Natural killer cell (primary cell): ENCODE results near the gene RBBP8NL. TPM values are rescaled to one million over a fixed set of nuclear protein-coding genes. Genes with fewer than 3 reads are reported as not detected.

Source experiments
- ATAC-seq, 3 donors: fragments of 150-1000 bp in 2 of 3; fragments of 200-7000 bp in 1 of 3; cut with Tn5 transposase; 1 replicate in 1 of 3; 2 replicates in 2 of 3; pipeline ENCODE4 v1.10.0; 2021; ENCODE audit warnings: mild to moderate bottlenecking in 2 of 3, moderate library complexity in 2 of 3
- DNase-seq, 2 donors: peaks; one replicate each; pipeline versions ENCODE4 v3.0.0 to v3.0.0-alpha.2; 2013 to 2021; ENCODE audit warnings: mixed read lengths in 1 of 2
- H3K27ac ChIP-seq: one replicate; pipeline ENCODE4 v1.5.1; 2013; ENCODE audit warnings: mild to moderate bottlenecking, low read length
- H3K27me3 ChIP-seq: one replicate; pipeline ENCODE4 v1.6.1; 2013; ENCODE audit warnings: low read length; ENCODE audit not compliant: control insufficient read depth, insufficient read depth
- H3K36me3 ChIP-seq: one replicate; pipeline ENCODE4 v1.6.1; 2013; ENCODE audit warnings: low read length; ENCODE audit not compliant: control insufficient read depth, insufficient read depth
- H3K4me1 ChIP-seq: one replicate; pipeline ENCODE4 v1.6.1; 2013; ENCODE audit warnings: low read length; ENCODE audit not compliant: control insufficient read depth, insufficient read depth
- H3K4me3 ChIP-seq: one replicate; pipeline ENCODE4 v1.5.1; 2013; ENCODE audit warnings: low read length
- H3K9me3 ChIP-seq: one replicate; pipeline ENCODE4 v1.6.1; 2013; ENCODE audit warnings: low read length; ENCODE audit not compliant: control insufficient read depth, insufficient read depth
- H3K27ac Mint-ChIP-seq, 2 donors: one replicate each; pipeline ENCODE4 v1.8.0; 2022; ENCODE audit warnings: mild to moderate bottlenecking in 2 of 2, mixed read lengths in 2 of 2, moderate library complexity in 1 of 2
- H3K27me3 Mint-ChIP-seq, 2 donors: one replicate each; pipeline ENCODE4 v1.8.0; 2022; ENCODE audit warnings: low read depth in 2 of 2, mixed read lengths in 2 of 2
- H3K36me3 Mint-ChIP-seq: one replicate; pipeline ENCODE4 v1.8.0; 2022; ENCODE audit warnings: mixed read lengths
- H3K4me1 Mint-ChIP-seq, 2 donors: one replicate each; pipeline ENCODE4 v1.8.0; 2022; ENCODE audit warnings: mixed read lengths in 2 of 2
- H3K4me3 Mint-ChIP-seq: one replicate; pipeline ENCODE4 v1.8.0; 2022; ENCODE audit warnings: mild to moderate bottlenecking, moderate library complexity, mixed read lengths
- H3K9me3 Mint-ChIP-seq, 2 donors: one replicate each; pipeline ENCODE4 v1.8.0; 2022; ENCODE audit warnings: mixed read lengths in 2 of 2
- WGBS: methylation state at CpG from one replicate; pipeline ENCODE4 v1.1.7; 2013; ENCODE audit warnings: missing lambda C conversion rate; ENCODE audit not compliant: insufficient coverage; 5-methylcytosine and 5-hydroxymethylcytosine counted together
- intact Hi-C: fragments of 100-400 bp; cut with micrococcal nuclease; formaldehyde crosslinking; loops from one replicate; pipeline ENCODE4 v1.14.2; 2022
- total RNA-seq, 4 donors: library from RNA; stranded (reverse); fragments of 120-200 nt in 1 of 4; gene quantifications; one replicate each; pipeline versions ENCODE4 v1.2.3 to v1.2.4, GENCODE V29; 2013 to 2022
- TF ChIP-seq, protein P1 (sequence below): fragments of 200-600 bp; IDR thresholded peaks from one replicate; pipeline ENCODE4 v1.8.0; 2022; ENCODE audit warnings: antibody characterized with exemption

The RBBP8NL gene
- total RNA-seq, 3 donors from 2014 or later (not counting 1 experiment from before 2014, with no cell fraction given), result not detected

DNA sequence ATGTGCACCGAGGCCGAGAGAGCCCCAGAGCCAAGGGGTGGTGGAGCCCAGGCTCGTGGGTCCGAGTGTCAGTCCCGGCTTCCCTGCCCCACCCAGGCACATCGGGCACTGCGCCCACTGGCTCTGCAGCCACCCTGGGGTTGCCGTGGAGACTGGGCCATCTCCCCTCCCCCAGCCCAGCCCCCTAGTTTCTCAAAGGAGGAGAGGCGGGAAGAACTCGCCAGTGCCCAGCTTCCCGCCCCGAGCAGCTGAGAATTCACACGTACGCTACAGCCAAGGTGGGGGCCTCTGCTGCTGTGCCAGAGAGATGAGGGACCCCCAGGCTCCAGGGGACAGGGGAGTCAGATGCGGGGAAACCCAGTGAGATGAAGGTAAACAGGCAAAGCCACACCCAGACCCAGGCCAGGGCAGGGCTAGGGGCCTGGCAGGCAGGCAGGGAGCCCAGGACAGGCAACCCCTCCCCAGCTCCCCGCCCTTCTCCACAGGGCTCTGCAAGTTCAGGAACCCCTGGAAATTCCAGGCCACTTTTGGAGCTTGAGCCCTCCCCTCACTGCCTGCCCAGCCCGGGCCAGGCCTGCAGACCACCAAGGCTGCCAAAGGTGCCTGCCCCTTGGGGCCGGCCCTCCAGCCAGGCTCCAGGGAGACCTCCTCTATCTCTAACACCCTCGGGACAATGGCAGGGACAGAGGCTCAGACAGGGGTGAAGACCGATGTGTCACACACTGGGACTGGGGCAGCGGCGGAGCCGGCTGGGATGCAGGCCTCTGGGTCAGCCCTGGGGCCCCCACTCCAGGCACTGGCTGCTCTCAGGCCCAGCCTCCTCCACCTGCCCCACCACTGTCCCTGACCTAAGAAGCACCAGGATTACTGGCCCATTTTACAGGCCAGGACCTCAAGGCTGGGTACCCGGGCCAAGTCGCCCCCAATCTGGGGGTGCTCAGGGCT is 66.2 kb downstream of the RBBP8NL start:
- Histone ChIP-seq H3K4me1 (peaks cover 2% of the 10 kb centered on the region), H3K4me3 (no peak overlapping the region), H3K27me3 (peaks cover 5% of the 10 kb centered on the region), H3K27ac (no peak overlapping the region), H3K36me3 (no peaks in the 10 kb centered on the region), H3K9me3 (no peaks in the 10 kb centered on the region)
- DNase-seq, result no peak
- Mint-ChIP-seq H3K4me3 (no peak overlapping the region), H3K27me3 (peaks cover 0 to 11% of the 10 kb centered on the region in 2 donors), H3K36me3 (no peaks in the 10 kb centered on the region), H3K9me3 (no peaks in the 10 kb centered on the region), H3K27ac (no peak overlapping the region), H3K4me1 (no peaks in the 10 kb centered on the region)
- TF ChIP-seq, protein P1, sequence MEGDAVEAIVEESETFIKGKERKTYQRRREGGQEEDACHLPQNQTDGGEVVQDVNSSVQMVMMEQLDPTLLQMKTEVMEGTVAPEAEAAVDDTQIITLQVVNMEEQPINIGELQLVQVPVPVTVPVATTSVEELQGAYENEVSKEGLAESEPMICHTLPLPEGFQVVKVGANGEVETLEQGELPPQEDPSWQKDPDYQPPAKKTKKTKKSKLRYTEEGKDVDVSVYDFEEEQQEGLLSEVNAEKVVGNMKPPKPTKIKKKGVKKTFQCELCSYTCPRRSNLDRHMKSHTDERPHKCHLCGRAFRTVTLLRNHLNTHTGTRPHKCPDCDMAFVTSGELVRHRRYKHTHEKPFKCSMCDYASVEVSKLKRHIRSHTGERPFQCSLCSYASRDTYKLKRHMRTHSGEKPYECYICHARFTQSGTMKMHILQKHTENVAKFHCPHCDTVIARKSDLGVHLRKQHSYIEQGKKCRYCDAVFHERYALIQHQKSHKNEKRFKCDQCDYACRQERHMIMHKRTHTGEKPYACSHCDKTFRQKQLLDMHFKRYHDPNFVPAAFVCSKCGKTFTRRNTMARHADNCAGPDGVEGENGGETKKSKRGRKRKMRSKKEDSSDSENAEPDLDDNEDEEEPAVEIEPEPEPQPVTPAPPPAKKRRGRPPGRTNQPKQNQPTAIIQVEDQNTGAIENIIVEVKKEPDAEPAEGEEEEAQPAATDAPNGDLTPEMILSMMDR, result no peak
- intact Hi-C loops, result no loop called here
- no peak for ATAC-seq
- WGBS, result 83% methylated on average over 25 of the region's 25 CpGs

Other genes with a start within 250 kb of the RBBP8NL start
- gene MTG2, start 244.5 kb downstream of the RBBP8NL start, total RNA-seq, result 10 to 100 TPM; 16.8 to 25.8 (median 25.3) TPM
- not detected for gene HRH3, start 207.3 kb downstream of the RBBP8NL start, total RNA-seq
- gene OSBPL2, start 189.0 kb downstream of the RBBP8NL start, total RNA-seq, result 100 to 1,000 TPM in 2 of 3 donors, 10 to 100 TPM in 1; 77.9 to 112 (median 104) TPM
- 10 to 100 TPM; 81.4 to 88.4 (median 84.6) TPM for gene ADRM1, start 124.5 kb downstream of the RBBP8NL start, total RNA-seq
- 1 to 10 TPM; 1.0 to 4.3 (median 1.4) TPM for gene LAMA5, start 60.2 kb downstream of the RBBP8NL start, total RNA-seq
- 1,000 to 10,000 TPM in 2 of 3 donors, 100 to 1,000 TPM in 1; 887 to 1,244 (median 1,112) TPM for gene RPS21, start 40.4 kb downstream of the RBBP8NL start, total RNA-seq
- gene CABLES2, start 20.3 kb downstream of the RBBP8NL start, total RNA-seq, result 1 to 10 TPM; 8.0 to 9.3 (median 8.4) TPM
- gene GATA5, start 48.5 kb upstream of the RBBP8NL start, total RNA-seq, result not detected
- gene SLCO4A1, start 215.0 kb upstream of the RBBP8NL start, total RNA-seq, result 1 to 10 TPM in 2 of 3 donors, under 1 TPM in 1; 0.59 to 1.4 (median 1.1) TPM